GM19468 (cell line): ENCODE results near the gene KNDC1.

Source experiments
- ATAC-seq: cut with Tn5 transposase; IDR thresholded peaks from one replicate; pipeline ENCODE4 v1.9.1; 2021; ENCODE audit warnings: mild to moderate bottlenecking, moderate library complexity, moderate number of reproducible peaks; ENCODE audit not compliant: unreplicated experiment; ENCODE audit errors: extremely low read depth

KNDC1 gene

DNA sequence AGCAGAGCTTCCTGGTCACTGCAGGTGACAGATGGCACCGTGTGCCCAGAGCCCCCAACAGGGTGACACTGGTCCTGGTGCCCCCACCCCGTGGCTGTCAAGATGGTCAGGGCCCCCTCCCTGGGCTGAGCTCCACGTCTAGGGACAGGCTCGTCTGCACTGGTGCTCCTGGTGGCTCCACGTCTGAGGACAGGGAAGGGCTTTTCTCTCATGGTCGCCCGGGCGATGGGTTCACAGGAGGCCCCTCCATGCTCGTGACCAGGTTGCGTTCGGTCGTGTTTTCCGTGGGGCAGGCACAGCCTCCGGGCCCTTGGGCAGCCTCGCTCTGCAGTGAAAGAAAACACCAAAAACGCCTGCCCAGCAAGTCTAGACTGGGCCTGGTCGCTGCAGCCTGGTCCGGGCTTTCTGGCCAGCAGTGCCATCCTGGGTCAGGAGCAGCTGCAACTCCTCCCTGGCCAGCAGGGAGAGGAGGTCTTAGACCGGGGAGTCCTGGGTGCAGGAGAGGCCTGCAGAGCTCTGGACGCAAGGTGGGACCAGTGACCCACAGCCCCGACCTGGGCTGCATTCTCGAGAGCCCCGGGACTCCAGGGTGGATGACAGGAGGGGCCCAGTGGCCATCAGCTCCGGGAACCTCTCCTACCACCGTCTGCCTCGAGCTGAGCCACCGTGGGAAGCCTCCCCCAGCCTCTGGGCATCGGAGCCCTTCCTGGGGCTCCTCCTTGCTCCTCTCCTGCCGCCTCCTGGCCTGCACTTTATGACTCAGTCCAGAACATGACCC, 42.1 kb downstream of the KNDC1 start:
- no peak for ATAC-seq

DNA sequence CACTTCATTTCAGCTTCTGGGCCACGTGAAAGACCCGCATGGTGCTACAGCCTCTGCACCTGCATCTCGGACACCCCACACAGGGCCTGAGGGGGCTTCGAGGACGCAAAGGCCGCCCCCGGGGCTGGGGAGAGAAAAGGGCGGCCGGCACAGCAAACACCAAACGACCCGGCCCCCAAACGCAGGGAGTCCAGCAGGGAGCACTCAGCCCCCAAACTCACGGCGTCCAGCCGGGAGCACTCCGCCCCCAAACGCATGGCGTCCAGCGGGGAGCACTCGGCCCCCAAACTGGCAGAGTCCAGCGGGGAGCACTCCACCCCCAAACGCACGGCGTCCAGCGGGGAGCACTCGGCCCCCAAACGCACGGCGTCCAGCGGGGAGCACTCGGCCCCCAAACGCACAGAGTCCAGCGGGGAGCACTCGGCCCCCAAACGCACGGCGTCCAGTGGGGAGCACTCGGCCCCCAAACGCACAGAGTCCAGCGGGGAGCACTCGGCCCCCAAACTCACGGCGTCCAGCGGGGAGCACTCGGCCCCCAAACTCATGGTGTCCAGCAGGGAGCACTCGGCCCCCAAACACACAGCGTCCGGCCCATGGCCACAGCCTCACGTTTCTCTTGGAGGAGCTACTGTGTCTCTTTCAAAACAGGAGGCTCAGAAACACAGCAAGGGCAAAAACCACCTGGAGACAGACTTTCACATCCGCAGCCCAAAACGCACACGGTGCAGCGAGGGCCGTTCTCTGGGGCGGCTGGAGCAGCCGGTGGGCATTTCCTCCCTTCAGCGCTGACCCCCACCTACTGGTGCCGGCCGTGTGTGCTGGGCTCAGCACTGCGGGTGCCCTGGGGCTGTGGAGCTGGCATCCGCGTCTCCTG, 43.0 kb downstream of the KNDC1 start:
- ATAC-seq, result no peak

DNA sequence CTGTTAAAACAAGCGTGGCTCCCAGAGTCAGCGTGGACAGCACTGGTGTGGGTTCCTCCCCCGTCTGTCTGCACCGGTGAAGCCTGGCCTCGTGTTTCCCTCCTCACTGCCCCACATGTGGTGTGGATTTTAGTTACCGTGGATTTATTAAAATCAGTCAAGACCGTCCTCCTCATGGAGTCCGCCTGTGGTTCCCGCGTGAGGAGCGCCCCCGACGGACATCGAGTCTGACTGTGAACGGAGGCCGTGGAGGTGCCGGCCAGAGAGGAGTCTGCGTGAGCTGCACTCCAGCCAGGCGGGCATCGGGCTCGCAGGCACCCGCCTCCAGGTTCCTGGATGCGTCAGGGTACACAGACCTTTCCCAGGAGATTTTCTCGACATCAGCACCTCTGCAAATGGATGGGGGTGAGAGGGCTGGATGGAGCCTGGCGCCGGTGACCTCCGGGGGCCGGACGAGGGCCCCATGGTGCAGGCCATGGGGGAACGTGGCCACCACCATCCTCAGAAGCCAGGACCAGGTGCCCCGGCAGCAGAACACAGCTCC, 43.7 kb downstream of the KNDC1 start:
- no peak for ATAC-seq

DNA sequence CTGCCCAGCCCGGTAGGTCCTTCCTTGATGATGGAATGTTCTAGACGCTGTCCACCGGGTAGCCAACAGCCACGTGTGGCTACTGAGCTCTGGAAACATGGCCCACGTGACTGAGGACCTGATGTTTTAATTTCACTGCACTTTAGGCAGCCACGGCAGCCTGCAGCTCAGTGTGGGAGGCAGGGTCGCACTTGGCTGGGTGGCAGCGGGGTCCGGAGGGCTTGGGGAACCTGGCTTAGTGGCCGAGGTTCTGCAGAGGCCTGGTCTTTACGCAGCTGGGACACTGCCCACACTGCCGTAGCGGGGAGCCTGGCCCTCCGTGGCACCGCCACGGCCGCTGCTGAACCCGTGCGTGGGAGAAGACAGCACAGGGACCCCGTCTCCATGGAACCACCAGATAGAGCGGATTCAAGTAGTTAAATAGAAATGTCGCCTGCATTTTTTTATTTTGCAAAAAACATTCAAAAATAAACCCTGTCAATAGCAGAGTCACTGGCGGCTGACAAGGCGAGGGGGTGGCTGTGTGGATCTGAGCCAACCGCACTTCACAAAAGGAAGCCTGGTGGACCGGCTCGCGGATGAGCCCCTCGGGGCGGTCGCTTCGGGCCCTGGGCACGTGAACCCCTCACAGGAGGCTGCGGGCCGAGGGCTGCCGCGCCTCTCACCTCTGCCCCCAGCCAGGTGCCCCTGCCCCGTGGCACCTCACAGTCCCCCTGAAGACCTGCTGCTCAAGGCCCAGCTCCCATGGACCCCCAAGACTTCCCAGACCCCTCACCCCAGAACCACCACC, 44.4 kb downstream of the KNDC1 start:
- ATAC-seq, result no peak

DNA sequence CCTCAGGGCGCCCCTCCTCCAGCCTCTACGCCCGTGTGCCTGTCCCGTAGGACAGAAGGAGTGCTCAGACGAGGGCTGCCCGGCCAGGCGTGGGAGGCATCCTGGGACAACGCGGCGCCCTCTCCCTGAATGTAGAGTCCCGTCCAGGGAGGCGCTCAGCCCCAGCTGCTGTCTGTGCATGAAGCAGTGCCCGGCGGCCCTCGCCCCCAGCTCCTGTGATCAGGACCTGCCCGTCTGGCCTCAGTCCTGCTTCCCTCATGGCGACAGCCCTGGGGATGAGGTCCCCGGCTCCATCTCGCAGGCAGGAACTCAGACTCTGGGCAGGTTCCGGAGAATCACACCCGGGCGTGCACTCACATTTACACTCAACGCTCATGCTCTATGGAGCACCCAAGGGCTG, 45.1 kb downstream of the KNDC1 start:
- ATAC-seq, result no peak

DNA sequence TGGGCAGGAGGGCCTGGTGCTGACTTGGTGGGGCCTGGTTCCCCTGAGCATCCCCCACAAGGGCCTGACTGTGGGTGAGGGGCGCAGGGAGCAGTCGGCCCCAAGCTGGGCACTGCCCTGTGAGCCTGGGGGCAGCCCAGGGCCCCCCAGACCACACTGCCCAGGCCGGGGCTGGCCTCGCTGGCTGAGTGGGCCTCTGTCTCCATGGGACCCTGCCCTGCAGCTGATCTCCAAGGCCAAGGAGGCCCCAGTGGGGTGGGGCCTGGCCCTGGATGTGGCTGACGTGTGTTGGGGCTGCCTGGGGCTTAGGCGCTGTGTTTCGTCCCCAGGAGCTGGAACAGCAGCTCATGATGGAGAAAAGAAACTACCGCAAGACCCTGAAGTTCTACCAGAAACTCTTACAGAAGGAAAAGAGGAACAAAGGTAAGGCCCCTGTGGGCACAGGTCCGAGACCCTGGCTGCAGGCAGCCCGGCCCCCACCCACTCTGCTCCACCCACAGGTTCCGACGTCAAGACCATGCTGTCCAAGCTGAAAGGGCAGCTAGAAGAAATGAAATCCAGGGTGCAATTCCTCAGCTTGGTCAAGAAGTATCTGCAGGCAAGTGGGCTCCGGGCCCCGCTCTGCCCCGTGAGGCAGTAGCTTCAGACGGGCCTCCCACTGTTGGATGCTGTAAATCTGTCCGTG, 46.5 kb downstream of the KNDC1 start:
- no peak for ATAC-seq

DNA sequence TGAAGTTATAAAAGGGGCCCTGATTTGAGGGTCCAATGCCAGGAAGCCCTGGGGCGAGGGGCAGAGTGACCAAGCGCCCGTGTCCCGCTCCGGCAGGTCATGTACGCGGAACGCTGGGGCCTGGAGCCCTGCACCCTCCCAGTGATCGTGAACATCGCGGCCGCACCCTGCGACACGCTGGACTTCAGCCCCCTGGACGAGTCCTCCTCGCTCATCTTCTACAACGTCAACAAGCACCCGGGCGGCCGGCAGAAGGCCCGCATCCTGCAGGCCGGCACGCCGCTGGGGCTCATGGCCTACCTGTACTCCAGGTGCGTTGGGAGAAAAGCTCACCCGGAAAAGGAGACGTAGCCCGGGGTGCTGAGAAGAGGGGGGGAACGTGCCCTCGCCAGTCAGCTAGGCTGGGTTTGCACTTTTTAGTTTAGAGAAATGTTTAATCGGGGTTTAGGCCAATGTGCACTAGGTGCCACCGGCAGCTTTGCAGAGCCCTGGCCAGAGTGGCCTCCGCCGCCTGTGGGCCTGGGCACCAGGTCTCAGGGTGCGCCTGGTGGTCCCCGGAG, 47.1 kb downstream of the KNDC1 start:
- ATAC-seq, result no peak

DNA sequence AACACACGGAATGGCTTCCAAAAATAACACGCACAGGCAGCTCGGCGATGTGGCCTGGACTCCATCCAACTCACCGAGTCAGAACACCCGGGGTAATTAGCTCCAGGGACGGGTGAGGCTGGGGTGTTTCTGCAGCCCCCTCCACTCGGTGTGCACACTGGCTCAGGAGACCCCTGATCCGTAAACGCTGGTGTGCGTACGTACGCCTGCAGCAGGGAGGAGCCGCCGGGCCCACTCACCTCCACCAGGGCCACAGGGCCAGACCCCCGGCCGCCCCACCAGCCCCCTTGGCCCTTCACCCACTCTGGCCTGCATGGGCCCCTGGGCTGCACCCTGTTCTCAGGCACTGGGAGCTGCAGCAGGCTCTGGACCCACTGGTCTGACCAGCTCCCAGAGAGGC, 47.6 kb downstream of the KNDC1 start:
- ATAC-seq, result no peak

DNA sequence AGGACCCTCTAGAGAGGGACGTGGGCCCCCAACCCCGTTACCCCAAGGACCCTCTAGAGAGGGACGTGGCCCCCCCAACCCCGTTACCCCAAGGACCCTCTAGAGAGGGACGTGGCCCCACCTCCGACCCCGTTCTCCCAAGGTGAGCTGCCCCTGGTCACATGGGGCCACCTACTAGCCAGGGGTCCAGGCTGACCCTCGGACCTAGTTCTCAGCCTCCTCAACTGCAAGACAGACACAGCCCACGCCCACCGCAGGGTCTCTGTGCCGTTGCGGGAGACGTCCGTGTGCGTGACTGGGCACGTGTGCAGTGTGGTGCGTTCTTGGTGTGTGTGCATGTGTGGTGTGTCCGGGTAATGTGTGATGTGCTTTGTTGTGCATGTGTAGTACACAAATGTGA, 48.4 kb downstream of the KNDC1 start:
- no peak for ATAC-seq

DNA sequence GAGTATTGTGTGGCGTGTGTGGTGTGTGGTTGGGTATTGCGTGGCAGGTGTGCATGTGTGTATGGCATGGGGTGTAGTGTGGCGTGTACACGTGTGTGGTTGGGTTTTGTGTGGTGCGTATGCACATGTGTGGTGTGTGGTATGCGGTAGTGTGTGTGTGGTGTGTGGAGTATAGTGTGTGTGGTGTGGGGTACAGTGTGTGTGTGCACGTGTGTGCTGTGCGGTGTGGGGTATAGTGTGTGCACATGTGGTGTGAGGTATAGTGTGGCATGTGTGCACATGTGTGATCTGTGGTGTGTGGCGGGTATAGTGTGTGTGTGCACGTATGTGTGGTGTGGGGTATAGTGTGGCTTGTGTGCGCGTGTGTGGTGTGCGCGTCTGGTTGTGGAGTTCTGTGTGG, 49.1 kb downstream of the KNDC1 start:
- ATAC-seq, result no peak

DNA sequence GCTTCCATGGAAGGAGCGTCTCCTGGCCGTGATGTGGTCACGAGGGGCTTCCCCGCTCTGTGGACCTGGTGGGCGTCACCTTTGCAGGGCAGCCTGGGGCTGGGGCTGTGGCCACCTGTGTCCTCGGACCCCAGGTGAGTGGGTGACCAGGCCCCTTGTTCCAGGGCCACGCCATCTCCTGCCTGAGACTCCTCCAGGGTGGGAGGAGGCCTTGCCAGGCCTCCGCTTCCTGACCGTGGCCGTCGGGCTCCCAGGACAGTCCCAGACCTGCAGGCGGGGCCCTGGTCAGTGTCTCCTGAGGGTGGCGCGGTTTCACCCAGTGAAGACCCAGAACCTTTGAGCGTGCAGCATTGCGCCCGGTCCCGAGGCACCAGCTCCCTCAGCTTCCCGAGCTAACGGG, 49.6 kb downstream of the KNDC1 start:
- no peak for ATAC-seq

DNA sequence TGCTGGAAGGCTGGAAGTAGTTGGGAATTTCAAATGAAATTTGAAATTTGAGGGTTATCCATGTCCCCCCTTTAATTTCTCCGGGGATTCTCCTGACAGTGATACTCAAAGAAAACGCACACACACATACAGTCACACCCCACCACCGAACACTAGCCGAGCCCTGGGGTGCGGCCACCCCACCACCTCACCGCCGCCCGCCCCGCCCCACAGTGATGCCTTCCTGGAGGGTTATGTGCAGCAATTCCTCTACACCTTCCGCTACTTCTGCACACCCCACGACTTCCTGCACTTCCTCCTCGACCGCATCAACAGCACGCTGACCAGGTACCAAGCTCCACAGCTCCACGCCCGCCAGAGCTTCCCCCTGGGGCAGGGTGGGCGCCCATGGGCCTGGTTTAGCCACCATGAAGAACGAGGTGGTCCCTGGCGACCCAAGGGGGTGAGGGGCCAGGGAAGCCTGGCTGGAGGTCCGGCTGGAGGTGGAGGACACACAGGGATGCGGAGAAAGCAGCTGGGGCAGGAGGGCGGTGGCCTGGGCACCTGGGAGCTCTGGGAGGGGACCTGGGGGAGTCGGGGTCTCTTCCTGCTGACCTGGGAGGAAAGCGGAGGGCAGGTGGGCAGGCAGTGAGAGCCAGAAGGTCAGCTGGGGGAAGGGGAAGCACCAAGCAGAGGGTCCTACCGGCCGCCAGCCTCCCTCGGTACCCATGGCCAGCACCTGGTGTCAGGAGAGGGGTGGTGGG, 50.5 kb downstream of the KNDC1 start:
- no peak for ATAC-seq

DNA sequence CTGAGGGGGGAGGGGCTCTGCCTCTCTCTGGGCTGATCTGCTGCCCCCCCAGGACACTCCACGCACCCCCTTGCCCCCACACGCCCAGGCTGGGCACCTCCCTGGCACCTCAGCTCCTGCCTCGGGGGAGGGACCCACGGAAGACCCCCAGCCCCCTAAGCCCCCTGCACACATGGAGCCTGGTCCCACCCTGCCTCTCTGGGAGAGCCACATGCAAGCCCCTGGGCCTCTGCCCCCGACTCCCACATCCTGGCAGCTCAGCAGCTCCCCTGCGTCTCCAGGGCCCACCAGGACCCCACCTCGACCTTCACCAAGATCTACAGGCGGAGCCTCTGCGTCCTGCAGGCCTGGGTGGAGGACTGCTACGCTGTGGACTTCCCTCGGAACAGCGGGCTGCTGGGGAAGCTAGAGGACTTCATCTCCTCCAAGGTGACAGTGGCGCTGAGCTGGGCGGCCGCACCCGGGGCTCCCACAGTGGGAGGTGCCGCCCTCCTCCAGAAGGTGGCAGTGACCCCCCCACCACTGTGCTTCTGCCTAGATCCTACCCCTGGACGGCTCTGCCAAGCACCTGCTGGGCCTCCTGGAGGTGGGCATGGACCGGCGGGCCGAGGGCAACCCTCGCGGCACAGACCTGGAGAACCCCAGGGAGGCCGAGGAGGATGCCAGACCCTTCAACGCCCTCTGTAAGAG, 51.3 kb downstream of the KNDC1 start:
- ATAC-seq, result no peak

DNA sequence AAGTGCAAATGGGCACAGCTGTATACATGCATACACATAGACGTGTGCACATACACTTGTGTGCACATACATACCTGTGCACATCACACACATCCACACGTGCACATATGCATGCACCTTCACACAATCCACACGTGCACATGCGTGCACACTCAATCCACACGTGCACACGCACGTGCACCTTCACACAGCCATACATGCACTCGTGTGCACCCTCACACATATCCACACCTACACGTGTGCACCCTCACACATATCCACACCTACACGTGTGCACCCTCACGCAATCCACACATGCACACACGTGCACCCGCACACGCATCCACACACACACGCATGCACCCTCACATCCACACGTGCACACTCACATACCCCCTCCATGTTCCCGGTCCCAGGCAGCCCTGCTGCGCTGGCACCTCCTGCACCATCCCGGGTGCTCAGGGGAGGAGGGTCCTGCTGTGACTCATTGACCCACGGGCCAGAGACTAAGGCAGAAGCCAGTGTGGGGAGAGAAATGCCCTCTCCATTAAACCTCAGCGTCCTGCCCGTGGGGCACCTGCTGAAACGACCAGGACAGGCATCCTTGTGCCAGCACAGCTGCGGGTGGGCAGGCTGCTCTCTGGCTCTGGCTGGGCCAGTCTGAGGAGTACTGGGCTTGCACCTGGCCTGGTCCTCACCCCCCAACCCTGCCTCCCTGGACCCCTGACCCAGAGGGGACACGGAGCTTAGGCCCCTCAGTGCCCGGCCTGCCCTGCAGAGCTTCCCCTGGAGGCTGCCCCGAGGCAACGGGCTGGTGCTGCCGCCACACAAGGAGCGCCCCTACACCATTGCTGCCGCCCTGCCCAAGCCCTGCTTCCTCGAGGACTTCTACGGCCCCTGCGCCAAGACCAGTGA, 52.2 kb downstream of the KNDC1 start:
- no peak for ATAC-seq

DNA sequence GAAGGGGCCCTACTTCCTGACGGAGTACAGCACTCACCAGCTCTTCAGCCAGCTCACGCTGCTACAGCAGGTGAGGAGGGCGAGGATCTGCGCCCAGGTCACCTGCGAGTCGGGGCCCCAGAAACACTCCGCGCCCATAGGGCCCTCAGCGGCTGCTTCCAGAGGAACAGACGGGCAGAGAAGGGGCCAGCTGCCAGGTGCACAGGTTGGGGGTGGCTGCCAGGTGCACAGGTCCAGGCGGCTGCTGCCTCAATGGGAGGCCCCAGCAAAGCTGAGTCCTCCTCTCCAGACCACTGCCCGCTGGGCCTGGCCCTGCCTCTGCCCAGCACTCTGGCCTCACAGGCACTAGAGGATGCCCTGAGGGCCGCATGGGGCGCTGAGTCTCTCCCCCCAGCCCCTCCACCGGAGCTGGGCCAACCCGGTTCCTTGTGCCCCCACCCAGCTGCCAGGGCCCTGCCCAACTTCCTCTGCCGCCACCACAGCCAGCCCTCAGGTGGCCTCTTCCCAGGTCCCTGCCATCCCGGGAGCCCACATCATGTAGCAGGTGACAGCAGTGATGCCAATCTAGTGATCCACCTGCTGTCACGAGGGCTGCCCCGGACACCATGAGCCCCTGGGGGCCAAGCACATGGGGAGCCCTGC, 53.0 kb downstream of the KNDC1 start:
- ATAC-seq, result no peak

DNA sequence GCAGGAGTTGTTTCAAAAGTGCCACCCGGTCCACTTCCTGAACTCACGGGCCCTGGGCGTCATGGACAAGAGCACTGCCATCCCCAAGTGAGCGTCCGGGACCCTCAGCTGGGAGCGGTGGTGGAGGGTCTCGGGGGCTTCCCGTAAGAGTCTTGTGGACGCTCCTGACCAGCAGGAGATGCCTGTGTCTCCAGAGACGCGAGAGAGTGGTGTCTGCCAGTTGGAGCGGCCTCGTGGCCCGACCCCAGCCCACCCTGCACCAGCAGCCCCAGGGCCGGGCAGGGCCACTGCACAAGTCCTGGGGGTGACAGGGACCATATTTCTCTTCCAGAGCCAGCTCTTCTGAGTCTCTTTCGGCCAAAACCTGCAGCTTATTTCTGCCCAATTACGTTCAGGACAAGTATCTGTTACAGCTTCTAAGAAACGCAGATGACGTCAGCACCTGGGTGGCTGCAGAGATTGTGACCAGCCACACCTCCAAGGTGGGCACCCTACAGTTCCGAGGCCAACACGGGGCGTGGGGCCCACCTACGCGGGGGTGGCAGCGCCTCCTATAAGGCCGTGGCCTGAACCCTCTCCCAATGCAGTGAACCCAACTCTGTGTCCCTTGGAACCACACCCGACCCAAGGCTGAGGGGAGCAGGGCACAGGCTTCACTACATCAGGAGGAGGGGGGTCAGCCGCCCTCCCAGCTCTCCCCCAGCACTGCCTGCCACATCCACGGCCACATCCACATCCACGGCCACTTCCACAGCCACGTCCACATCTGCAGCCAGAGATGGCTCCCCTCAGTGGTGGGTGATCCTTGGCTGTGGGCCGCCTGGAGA, 53.8 kb downstream of the KNDC1 start:
- no peak for ATAC-seq
